ENCODE results near the gene TEX101.
"Not testable (repeated sequence)": the region's sequence is repeated elsewhere in the genome, so short reads cannot be mapped to it uniquely, and the experiment has no call there.

TEX101 gene

GRCh38 chr19:43422000-43422688 is 7.5 kb downstream of the TEX101 start:
- DNase-seq = no peak

GRCh38 chr19:43422689-43423066 is 8.0 kb downstream of the TEX101 start:
- no peak for DNase-seq

- no peak for DNase-seq
These were observed 9.1 kb downstream of the TEX101 start for GRCh38 chr19:43423779-43424178.

GRCh38 chr19:43425567-43426392 is 11.1 kb downstream of the TEX101 start:
- DNase-seq = no peak

GRCh38 chr19:43429395-43429794 is 14.7 kb downstream of the TEX101 start:
- DNase-seq = no peak

GRCh38 chr19:43430142-43430710 is 15.5 kb downstream of the TEX101 start:
- no peak for DNase-seq

GRCh38 chr19:43430976-43431375 is 16.3 kb downstream of the TEX101 start:
- no peak for DNase-seq

GRCh38 chr19:43433358-43433673 is 18.6 kb downstream of the TEX101 start:
- no peak for DNase-seq

GRCh38 chr19:43433689-43434088 is 19.0 kb downstream of the TEX101 start:
- DNase-seq = no peak

- no peak for DNase-seq
These were observed 21.1 kb downstream of the TEX101 start for GRCh38 chr19:43435775-43436174.

- DNase-seq = not testable (repeated sequence)
These were observed 22.6 kb downstream of the TEX101 start for GRCh38 chr19:43437284-43437683.

GRCh38 chr19:43437712-43438111 is 23.0 kb downstream of the TEX101 start:
- no peak for DNase-seq

GRCh38 chr19:43438291-43439031 is 23.8 kb downstream of the TEX101 start:
- peak in 1 of 2 donors; percentile 3 for DNase-seq

GRCh38 chr19:43439032-43439708 is 24.5 kb downstream of the TEX101 start:
- DNase-seq = peak; percentile 27 to 90

GRCh38 chr19:43439709-43440063 is 25.0 kb downstream of the TEX101 start:
- no peak for DNase-seq

- no peak for DNase-seq
These were observed 27.0 kb downstream of the TEX101 start for GRCh38 chr19:43441716-43442115.

- DNase-seq = not testable (repeated sequence)
These were observed 29.4 kb downstream of the TEX101 start for GRCh38 chr19:43444091-43444490.

GRCh38 chr19:43444531-43445287 is 30.0 kb downstream of the TEX101 start:
- DNase-seq = no peak

GRCh38 chr19:43445426-43445825 is 30.7 kb downstream of the TEX101 start:
- no peak for DNase-seq

- DNase-seq = peak; percentile 46 to 49
These were observed 32.2 kb downstream of the TEX101 start for GRCh38 chr19:43446746-43447489.

- no peak for DNase-seq
These were observed 33.0 kb downstream of the TEX101 start for GRCh38 chr19:43447655-43448054.
